A549 (cell line): ENCODE results near the gene C2CD3. TPM values are rescaled to one million over a fixed set of nuclear protein-coding genes. Genes with fewer than 3 reads are reported as not detected.

Source experiments
- ATAC-seq, 2 experiments: fragments of 200-7000 bp in 1 of 2; fragments of >200 bp in 1 of 2; cut with Nextera tagmentation in 1 of 2; cut with Tn5 transposase in 1 of 2; 3 replicates each; pipeline versions ENCODE4 v1.8.0 to v1.9.1; 2018 to 2020; ENCODE audit warnings: mild to moderate bottlenecking in 1 of 2, moderate library complexity in 1 of 2
- CTCF ChIA-PET: fragments of 300-600 bp; sonication (Branson Sonifier 250); formaldehyde crosslinking; extraction: SDS; loops from one replicate; lab custom pipeline; 2021; ENCODE audit warnings: antibody characterized with exemption, inconsistent platforms; lab: Yijun Ruan, JAX
- POLR2A ChIA-PET: fragments of 350-600 bp; formaldehyde crosslinking; extraction: SDS; loops from one replicate; lab custom pipeline; 2021; ENCODE audit warnings: antibody characterized with exemption, inconsistent platforms; lab: Yijun Ruan, JAX
- DNase-seq, 2 experiments: peaks; one replicate each; pipeline versions ENCODE4 v3.0.0 to v3.0.0-alpha.2; 2011 to 2016; ENCODE audit warnings: low read depth in 1 of 2, low spot score in 1 of 2
- FAIRE-seq: peaks from 2 replicates; lab custom pipeline; 2011; peaks lifted over from hg19 to GRCh38; lab: Jason Lieb, UNC
- H3K27ac ChIP-seq, 2 experiments: fragments of >200 bp; sonication (Bioruptor Twin); formaldehyde crosslinking; 3 replicates each; pipeline ENCODE4 v1.5.1; 2016 to 2017
- H3K4me1 ChIP-seq: fragments of >200 bp; sonication (Bioruptor Twin); formaldehyde crosslinking; 3 replicates; pipeline ENCODE4 v1.6.1; 2016
- H3K4me2 ChIP-seq: fragments of >200 bp; sonication (Bioruptor Twin); formaldehyde crosslinking; 3 replicates; pipeline ENCODE4 v1.6.1; 2016
- H3K4me3 ChIP-seq: fragments of >200 bp; sonication (Bioruptor Twin); formaldehyde crosslinking; 3 replicates; pipeline ENCODE4 v1.5.1; 2016
- H3K9me3 ChIP-seq: fragments of >200 bp; sonication (Bioruptor Twin); formaldehyde crosslinking; 3 replicates; pipeline ENCODE4 v1.6.1; 2016
- BCL3 ChIP-seq: fragments of >200 bp; sonication (Bioruptor Twin); formaldehyde crosslinking; IDR thresholded peaks from 3 replicates; pipeline ENCODE4 v1.6.1; 2016
- BHLHE40 ChIP-seq: IDR thresholded peaks from 2 replicates; pipeline ENCODE4 v1.6.1; 2012; ENCODE audit warnings: low read depth, low read length, inconsistent platforms
- CBX2 ChIP-seq: fragments of 200-600 bp; sonication (generic); IDR thresholded peaks from 2 replicates; pipeline ENCODE4 v1.6.1; 2016; ENCODE audit warnings: low read depth, mild to moderate bottlenecking, borderline replicate concordance
- E2F6 ChIP-seq: IDR thresholded peaks from 2 replicates; pipeline ENCODE4 v1.6.1; 2012; ENCODE audit warnings: low read depth, borderline replicate concordance
- ELK1 ChIP-seq: fragments of 150-350 bp; IDR thresholded peaks from 2 replicates; pipeline ENCODE4 v1.6.1; 2014; ENCODE audit warnings: low read depth, mild to moderate bottlenecking, low read length
- ESRRA ChIP-seq: fragments of 150-350 bp; IDR thresholded peaks from 2 replicates; pipeline ENCODE4 v1.6.1; 2014; ENCODE audit warnings: mild to moderate bottlenecking, low read length, borderline replicate concordance
- GATA3 ChIP-seq: IDR thresholded peaks from 2 replicates; pipeline ENCODE4 v1.6.1; 2012; ENCODE audit warnings: borderline replicate concordance
- HES2 ChIP-seq: fragments of >200 bp; sonication (Bioruptor Twin); formaldehyde crosslinking; IDR thresholded peaks from 2 replicates; pipeline ENCODE4 v1.6.1; 2016
- HEYL ChIP-seq: fragments of 250-450 bp; sonication (Bioruptor Pico); IDR thresholded peaks from 2 replicates; pipeline ENCODE4 v1.8.0; 2021; ENCODE audit warnings: mild to moderate bottlenecking, moderate library complexity
- HOXB5 ChIP-seq: fragments of 250-450 bp; sonication (Bioruptor Pico); IDR thresholded peaks from 2 replicates; pipeline ENCODE4 v1.5.0; 2020; ENCODE audit warnings: mild to moderate bottlenecking, moderate library complexity
- NFE2L2 ChIP-seq: fragments of 150-350 bp; conservative IDR thresholded peaks from 2 replicates; pipeline ENCODE4 v1.6.1; 2014; ENCODE audit warnings: low read length
- NPAS2 ChIP-seq: fragments of 250-450 bp; sonication (Bioruptor Pico); IDR thresholded peaks from 2 replicates; pipeline ENCODE4 v1.8.0; 2022; ENCODE audit warnings: mild to moderate bottlenecking, moderate library complexity, borderline replicate concordance
- PBX3 ChIP-seq: IDR thresholded peaks from 2 replicates; pipeline ENCODE4 v1.6.1; 2012
- PHF8 ChIP-seq: fragments of 200-600 bp; sonication (generic); IDR thresholded peaks from 2 replicates; pipeline ENCODE4 v1.6.1; 2016; ENCODE audit warnings: low read depth, mild to moderate bottlenecking, antibody characterized with exemption, moderate library complexity, borderline replicate concordance
- REST ChIP-seq: fragments of 200-600 bp; sonication (generic); IDR thresholded peaks from 2 replicates; pipeline ENCODE4 v1.6.1; 2016; ENCODE audit warnings: antibody characterized with exemption, mild to moderate bottlenecking, moderate library complexity
- USF2 ChIP-seq: fragments of 450-650 bp; IDR thresholded peaks from 2 replicates; pipeline ENCODE4 v1.6.1; 2014; ENCODE audit warnings: antibody characterized with exemption
- ZC3H11A ChIP-seq: fragments of 450-650 bp; IDR thresholded peaks from 2 replicates; pipeline ENCODE4 v1.6.1; 2014; ENCODE audit warnings: antibody characterized with exemption, mild to moderate bottlenecking
- ZNF302 ChIP-seq: fragments of 250-450 bp; sonication (Bioruptor Pico); IDR thresholded peaks from 2 replicates; pipeline ENCODE4 v1.9.0; 2021; ENCODE audit warnings: inconsistent platforms, mild to moderate bottlenecking, moderate library complexity
- ZSCAN20 ChIP-seq: fragments of 250-450 bp; sonication (Bioruptor Pico); IDR thresholded peaks from 2 replicates; pipeline ENCODE4 v1.8.0; 2022; ENCODE audit warnings: mild to moderate bottlenecking, moderate library complexity
- WGBS: methylation state at CpG from one replicate; pipeline ENCODE4 v1.1.6; 2017; ENCODE audit errors: missing lambda C conversion rate; 5-methylcytosine and 5-hydroxymethylcytosine counted together
- polyA plus RNA-seq, 4 experiments: library from polyadenylated mRNA; depleted of rRNA in 3 of 4; stranded (reverse); fragments of >200 nt; fragmentation: RNase III in 1 of 4; extraction: RNeasy Plus Mini Kit Qiagen cat#74134 plus additional on column Dnase treatment in 1 of 4; gene quantifications; 2 replicates in 3 of 4; 3 replicates in 1 of 4; pipeline ENCODE4 v1.2.3, GENCODE V29; 2011 to 2017

C2CD3 gene
- polyA plus RNA-seq, 2 of the 4 experiments (the other 2 are of a cell fraction) = 15.2 to 19.8 TPM

- ChIA-PET POLR2A (no interaction called here), CTCF (interaction anchor here (1.4 kb wide), 1 partner anchor 419 kb away, joined by 3 read pairs; no protein-coding TSS in a partner anchor)
- TF ChIP-seq REST (no peak), E2F6 (no peak), HES2 (no peak), HEYL (CRISPR knock-in tag) (no peak), NFE2L2 (no peak), ZNF302 (CRISPR knock-in tag) (no peak), HOXB5 (CRISPR knock-in tag) (no peak), BCL3 (no peak), USF2 (no peak), ZC3H11A (no peak), ZSCAN20 (CRISPR knock-in tag) (no peak), ELK1 (no peak), GATA3 (no peak), NPAS2 (CRISPR knock-in tag) (no peak), PHF8 (no peak), ESRRA (no peak), PBX3 (no peak), CBX2 (no peak), BHLHE40 (no peak)
These were observed 126.3 kb downstream of the C2CD3 start for GRCh38 chr11:74044538-74044937.

More at GRCh38 chr11:74044538-74044937, 126.3 kb downstream of the C2CD3 start:
- FAIRE-seq = no peak
- DNase-seq = no peak
- Histone ChIP-seq H3K4me2 (no peak overlapping the region), H3K4me3 (no peak overlapping the region), H3K9me3 (no peaks in the 10 kb centered on the region), H3K4me1 (no peaks in the 10 kb centered on the region), H3K27ac (no peak overlapping the region)
- 87% methylated on average over 2 of the region's 2 CpGs for WGBS
- ATAC-seq = no peak
